Measurements from ENCODE around the gene NRG2.

Gene NRG2

DNA sequence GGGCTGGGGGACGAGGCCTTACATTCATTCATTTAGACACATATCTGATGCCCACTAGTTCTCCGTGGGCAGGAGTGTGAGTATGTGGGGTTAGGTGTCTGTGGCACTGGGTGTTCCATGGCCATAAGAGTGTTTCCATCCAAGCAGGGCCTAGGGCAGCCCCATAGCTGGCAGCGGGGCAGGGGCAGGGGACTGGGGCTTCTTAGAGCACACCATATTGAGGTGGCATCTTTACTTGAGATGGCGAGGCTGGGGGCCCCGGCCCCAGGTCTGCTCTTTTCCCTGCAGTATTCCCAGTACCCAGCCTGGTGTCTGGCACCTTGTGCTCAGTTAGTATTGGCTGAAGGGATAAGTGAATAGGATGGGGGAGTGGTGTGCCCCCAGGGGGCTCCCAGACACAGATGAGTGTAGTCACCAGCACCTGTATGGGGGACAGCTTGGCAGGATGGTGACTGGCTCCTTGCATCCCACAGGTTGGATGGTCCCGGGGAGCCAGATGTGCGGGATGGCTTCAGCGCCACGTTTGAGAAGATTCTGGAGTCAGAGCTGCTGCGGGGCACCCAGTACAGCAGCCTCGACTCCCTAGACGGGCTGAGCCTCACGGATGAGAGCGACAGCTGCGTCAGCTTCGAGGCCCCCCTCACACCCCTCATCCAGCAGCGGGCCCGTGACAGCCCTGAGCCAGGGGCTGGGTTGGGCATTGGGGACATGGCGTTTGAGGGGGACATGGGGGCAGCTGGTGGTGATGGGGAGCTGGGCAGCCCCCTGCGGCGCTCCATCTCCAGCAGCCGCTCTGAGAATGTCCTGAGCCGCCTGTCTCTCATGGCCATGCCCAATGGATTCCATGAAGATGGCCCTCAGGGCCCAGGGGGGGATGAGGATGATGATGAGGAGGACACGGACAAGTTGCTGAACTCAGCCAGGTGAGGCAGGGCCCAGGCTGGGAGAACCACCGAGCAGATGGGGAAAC is 230.0 kb downstream of the NRG2 start:
- no peak overlapping the region for H3K27ac ChIP-seq (ENCODE audit: low read length)
- H3K27me3 ChIP-seq (ENCODE audit: insufficient read depth, low read length), result no peaks in the 10 kb centered on the region; the same call in 1 of the 2 replicates
- H3K4me1 ChIP-seq (ENCODE audit: insufficient read depth, low read length), result no peaks in the 10 kb centered on the region

DNA sequence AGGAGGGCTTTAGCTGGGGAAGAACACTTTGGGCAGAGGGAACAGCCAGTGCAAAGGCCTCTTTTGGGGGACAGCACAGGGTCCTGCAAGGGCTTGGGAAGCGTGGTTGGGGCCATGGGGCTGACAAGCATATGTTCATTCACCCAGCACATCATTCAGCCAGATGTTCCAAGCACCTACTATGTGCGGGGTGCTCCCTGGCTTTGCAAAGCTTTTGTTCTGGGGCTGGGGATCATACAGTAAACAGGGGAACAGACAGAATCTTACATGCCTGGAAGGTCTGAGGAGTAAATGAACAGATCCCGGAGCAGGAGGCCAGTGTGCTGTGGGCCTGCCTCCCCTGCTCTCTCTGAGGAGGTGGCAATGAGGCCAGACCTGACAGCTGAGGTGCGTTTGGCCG is 230.8 kb downstream of the NRG2 start:
- H3K9me3 ChIP-seq (ENCODE audit: insufficient read depth, low read depth, low read length), result no peaks in the 10 kb centered on the region
- no peaks in the 10 kb centered on the region for H3K36me3 ChIP-seq (ENCODE audit: insufficient read depth, low read depth, low read length)
- H3K4me1 ChIP-seq (ENCODE audit: insufficient read depth, low read length), result no peaks in the 10 kb centered on the region
- H3K9ac ChIP-seq (ENCODE audit: low read depth, low read length), result no peak overlapping the region
- no peak overlapping the region for H3K4me3 ChIP-seq (ENCODE audit: low read length)
- no peaks in the 10 kb centered on the region; the same call in 1 of the 2 replicates for H3K27me3 ChIP-seq (ENCODE audit: insufficient read depth, low read length)
- H3K27ac ChIP-seq (ENCODE audit: low read length), result no peak overlapping the region

More for the DNA sequence above, 230.0 kb downstream of the NRG2 start:
- H3K4me3 ChIP-seq (ENCODE audit: low read length), result no peak overlapping the region
- no peak overlapping the region for H3K9ac ChIP-seq (ENCODE audit: low read depth, low read length)
- no peaks in the 10 kb centered on the region for H3K9me3 ChIP-seq (ENCODE audit: insufficient read depth, low read depth, low read length)
- H3K36me3 ChIP-seq (ENCODE audit: insufficient read depth, low read depth, low read length), result no peaks in the 10 kb centered on the region

DNA sequence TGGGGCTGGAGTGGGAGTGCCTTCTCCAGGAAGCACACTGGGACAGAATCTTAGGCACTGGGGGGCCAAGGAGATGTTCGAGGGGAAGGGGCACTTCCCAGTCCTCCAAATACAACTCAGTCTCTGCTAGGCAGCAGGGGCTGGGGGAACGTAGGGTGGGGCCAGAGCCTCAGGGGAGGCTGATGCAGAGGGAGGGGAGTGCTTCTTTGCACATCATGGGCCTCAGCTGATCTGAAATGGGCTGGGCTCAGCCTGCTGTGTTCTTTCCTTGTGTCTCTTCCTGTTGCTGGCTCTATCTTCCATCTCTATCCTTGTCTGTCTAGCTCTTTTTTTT is 231.9 kb downstream of the NRG2 start:
- H3K27me3 ChIP-seq (ENCODE audit: insufficient read depth, low read length), result no peaks in the 10 kb centered on the region; the same call in 1 of the 2 replicates
- H3K9me3 ChIP-seq (ENCODE audit: insufficient read depth, low read depth, low read length), result no peaks in the 10 kb centered on the region
- no peaks in the 10 kb centered on the region for H3K4me1 ChIP-seq (ENCODE audit: insufficient read depth, low read length)

DNA sequence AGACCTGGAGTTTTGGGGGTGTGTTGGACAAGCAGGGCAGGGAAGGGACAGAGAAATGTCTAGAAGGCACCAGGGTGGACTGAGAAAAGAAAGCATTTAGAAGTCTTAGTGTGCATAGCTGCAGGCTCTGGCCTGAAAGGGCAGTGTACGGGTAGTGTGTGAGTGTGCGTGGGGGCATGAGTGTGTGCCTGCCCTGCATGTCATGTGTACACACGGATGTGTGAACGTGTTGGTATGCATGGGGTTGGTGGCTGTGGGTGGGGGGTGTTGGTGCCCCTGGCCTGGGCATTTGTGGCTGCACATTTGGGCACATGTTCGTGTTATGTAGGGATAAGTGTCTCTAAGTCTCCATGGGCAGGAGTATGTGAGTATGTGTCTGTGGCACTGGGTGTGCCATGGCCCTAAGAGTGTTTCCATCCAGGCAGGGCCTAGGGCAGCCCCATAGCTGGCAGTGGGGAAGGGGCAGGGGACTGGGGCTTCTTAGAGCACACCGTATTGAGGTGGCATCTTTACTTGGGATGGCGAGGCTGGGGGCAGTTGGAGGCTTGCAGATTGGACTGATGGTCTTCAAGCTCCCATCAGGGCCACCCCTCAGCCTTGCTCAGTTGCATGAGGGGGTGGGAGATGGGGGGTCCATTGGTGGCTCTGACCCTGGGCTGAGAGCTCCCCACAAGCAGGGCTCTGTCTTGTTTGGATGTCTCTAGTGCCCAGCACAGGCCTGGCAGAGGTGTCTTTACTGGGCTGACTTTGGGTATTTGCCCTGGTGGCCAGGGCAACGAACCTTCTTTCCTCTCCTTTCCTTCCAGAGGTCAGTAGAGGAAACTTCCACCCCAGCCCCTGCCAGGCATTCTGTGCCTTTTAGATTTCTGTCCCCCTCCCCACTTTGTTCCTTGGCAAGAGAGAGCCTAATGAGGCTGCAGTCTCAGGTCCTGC is 232.5 kb downstream of the NRG2 start:
- Histone ChIP-seq H3K27ac (ENCODE audit: low read length) (no peak overlapping the region), H3K4me1 (ENCODE audit: insufficient read depth, low read length) (no peaks in the 10 kb centered on the region), H3K9ac (ENCODE audit: low read depth, low read length) (no peak overlapping the region), H3K36me3 (ENCODE audit: insufficient read depth, low read depth, low read length) (no peaks in the 10 kb centered on the region), H3K27me3 (ENCODE audit: insufficient read depth, low read length) (no peaks in the 10 kb centered on the region; the same call in 1 of the 2 replicates), H3K4me3 (ENCODE audit: low read length) (no peak overlapping the region), H3K9me3 (ENCODE audit: insufficient read depth, low read depth, low read length) (no peaks in the 10 kb centered on the region)

More for the DNA sequence above, 231.9 kb downstream of the NRG2 start:
- H3K4me3 ChIP-seq (ENCODE audit: low read length), result no peak overlapping the region
- H3K36me3 ChIP-seq (ENCODE audit: insufficient read depth, low read depth, low read length), result no peaks in the 10 kb centered on the region
- H3K27ac ChIP-seq (ENCODE audit: low read length), result no peak overlapping the region
- H3K9ac ChIP-seq (ENCODE audit: low read depth, low read length), result no peak overlapping the region

DNA sequence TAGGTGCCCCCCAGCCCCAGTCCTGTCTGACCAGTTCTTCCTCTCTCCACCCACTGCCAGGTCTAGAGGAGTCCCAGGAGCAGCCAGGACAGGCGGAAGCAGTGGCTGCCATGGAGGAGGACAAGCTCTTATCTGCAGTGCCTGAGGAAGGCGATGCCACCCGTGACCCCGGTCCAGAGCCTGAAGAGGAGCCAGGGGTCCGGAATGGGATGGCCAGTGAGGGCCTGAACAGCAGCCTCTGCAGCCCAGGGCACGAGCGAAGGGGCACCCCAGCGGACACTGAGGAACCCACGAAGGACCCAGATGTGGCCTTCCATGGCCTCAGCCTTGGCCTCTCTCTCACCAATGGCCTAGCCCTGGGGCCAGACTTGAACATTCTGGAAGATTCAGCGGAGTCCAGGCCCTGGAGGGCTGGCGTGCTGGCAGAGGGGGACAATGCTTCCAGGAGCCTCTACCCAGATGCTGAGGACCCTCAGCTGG is 233.7 kb downstream of the NRG2 start:
- Histone ChIP-seq H3K27ac (ENCODE audit: low read length) (no peak overlapping the region), H3K4me1 (ENCODE audit: insufficient read depth, low read length) (no peaks in the 10 kb centered on the region), H3K27me3 (ENCODE audit: insufficient read depth, low read length) (peaks cover 2% of the 10 kb centered on the region; the same call in 1 of the 2 replicates), H3K9ac (ENCODE audit: low read depth, low read length) (no peak overlapping the region), H3K4me3 (ENCODE audit: low read length) (no peak overlapping the region), H3K36me3 (ENCODE audit: insufficient read depth, low read depth, low read length) (no peaks in the 10 kb centered on the region), H3K9me3 (ENCODE audit: insufficient read depth, low read depth, low read length) (no peaks in the 10 kb centered on the region)

DNA sequence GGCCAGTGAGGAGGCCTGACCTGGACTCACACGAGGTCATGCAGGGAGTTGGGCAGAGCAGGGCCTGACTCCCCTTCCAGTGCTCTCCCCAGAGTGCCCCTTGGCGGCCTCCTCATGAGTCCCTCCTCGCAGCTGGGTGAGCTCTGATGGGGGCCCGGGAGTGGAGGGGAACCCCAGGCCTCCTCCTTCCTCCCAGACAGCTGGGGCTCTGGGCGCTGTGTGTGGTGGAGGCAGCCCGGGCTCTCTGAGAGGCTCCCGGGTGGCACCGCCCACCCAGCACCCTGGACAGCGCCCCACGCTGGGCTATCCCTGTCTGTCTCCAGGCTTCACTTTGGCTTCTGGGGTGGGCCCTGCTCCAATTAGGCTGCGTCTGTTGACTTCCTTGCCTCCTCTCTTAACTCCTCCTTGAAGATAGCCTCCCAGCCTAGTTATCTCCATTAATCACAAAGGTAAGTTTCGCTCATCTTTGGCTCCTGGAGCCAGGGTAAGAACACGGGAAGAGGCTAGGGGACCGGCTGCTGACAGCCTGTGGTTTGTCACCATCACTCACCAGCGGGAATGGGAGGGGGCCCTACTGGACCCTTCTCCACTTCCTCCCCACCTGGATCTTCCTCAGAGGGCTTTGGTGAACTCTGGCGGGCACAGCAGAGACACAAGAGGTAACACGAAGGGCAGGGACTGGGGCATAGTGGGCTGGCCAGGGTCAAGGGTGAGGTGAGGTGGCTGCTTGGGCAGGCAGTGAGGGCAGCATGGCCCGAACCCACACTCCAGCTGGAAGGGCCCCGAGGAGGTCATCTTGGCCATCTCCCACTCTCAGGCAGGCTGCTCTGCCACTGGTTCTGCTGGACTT is 234.4 kb downstream of the NRG2 start:
- Histone ChIP-seq H3K36me3 (ENCODE audit: insufficient read depth, low read depth, low read length) (no peaks in the 10 kb centered on the region), H3K27ac (ENCODE audit: low read length) (no peak overlapping the region), H3K4me1 (ENCODE audit: insufficient read depth, low read length) (no peaks in the 10 kb centered on the region), H3K9ac (ENCODE audit: low read depth, low read length) (no peak overlapping the region), H3K27me3 (ENCODE audit: insufficient read depth, low read length) (peaks cover 8% of the 10 kb centered on the region; the same call in 1 of the 2 replicates), H3K9me3 (ENCODE audit: insufficient read depth, low read depth, low read length) (no peaks in the 10 kb centered on the region), H3K4me3 (ENCODE audit: low read length) (no peak overlapping the region)

DNA sequence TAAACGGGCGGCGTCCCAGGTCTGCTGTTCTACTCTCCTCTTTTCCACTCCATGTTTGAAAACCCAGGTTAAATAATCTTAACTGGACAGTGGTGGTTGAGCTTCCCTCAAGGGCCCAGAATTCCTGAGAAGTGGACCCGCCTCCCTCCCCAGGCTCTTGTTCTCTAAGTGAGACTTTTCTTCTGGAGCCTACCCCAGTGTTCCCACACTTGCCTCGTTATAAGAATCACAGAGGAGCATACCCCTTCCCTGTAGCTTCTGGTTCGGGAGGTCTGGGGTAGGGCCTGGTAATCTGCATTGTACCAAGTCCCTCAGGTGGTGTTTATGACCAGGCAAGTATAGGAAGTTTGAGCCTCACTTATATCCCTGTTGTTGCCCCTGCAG is 235.5 kb downstream of the NRG2 start:
- Histone ChIP-seq H3K27me3 (ENCODE audit: insufficient read depth, low read length) (peaks cover 19% of the 10 kb centered on the region; the same call in 1 of the 2 replicates), H3K9me3 (ENCODE audit: insufficient read depth, low read depth, low read length) (no peaks in the 10 kb centered on the region), H3K27ac (ENCODE audit: low read length) (no peak overlapping the region), H3K36me3 (ENCODE audit: insufficient read depth, low read depth, low read length) (no peaks in the 10 kb centered on the region), H3K4me1 (ENCODE audit: insufficient read depth, low read length) (no peaks in the 10 kb centered on the region), H3K4me3 (ENCODE audit: low read length) (no peak overlapping the region), H3K9ac (ENCODE audit: low read depth, low read length) (no peak overlapping the region)

DNA sequence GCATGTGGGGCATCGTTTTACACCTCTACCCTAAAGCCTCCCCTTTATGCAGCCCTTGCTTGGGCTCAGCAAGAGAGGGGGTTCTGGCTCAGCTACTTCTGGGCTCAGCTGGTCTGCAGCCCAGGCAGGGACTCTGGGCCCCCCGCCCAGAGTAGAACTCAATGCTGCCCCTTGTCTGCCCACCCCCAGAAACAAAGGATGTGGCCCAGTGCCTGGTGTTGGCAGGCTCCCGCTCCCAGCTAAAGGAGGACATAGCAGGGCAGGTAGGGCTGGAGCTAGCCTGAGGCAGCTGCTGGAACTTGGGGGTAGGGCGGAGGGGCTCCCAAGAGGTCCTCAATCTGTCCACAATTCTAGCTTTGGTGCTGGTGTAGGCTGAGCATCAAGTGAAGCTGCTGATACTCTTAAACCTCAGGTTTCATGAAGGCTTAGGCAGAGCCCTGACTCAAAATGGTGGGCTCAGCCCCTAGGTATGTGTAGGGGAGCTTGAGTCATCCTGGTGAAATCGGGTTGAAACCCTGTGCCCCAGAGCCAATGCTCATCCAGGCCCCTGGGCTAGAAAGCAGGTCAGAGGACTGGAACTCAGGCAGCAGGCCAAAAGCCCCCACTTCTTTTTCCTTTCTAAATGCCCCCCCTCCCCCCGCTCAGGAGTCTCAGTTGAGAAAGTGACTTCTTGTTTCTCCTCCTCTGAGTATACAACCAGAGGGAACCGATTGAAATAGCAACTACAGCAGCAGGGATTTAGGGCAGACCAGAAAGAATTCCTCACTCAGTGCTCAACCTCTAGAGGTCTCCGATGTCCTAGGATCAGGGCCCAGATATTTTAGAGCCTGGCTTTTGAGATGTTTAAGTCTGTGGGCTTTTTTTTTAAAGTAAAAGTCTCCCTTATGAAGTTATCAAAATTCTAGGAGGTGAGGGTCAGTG is 236.1 kb downstream of the NRG2 start:
- H3K9ac ChIP-seq (ENCODE audit: low read depth, low read length), result no peak overlapping the region
- no peaks in the 10 kb centered on the region for H3K4me1 ChIP-seq (ENCODE audit: insufficient read depth, low read length)
- H3K36me3 ChIP-seq (ENCODE audit: insufficient read depth, low read depth, low read length), result no peaks in the 10 kb centered on the region
- H3K4me3 ChIP-seq (ENCODE audit: low read length), result no peak overlapping the region
- H3K27ac ChIP-seq (ENCODE audit: low read length), result no peak overlapping the region
- no peaks in the 10 kb centered on the region for H3K9me3 ChIP-seq (ENCODE audit: insufficient read depth, low read depth, low read length)
- peaks cover 26% of the 10 kb centered on the region; the same call in 1 of the 2 replicates for H3K27me3 ChIP-seq (ENCODE audit: insufficient read depth, low read length)

DNA sequence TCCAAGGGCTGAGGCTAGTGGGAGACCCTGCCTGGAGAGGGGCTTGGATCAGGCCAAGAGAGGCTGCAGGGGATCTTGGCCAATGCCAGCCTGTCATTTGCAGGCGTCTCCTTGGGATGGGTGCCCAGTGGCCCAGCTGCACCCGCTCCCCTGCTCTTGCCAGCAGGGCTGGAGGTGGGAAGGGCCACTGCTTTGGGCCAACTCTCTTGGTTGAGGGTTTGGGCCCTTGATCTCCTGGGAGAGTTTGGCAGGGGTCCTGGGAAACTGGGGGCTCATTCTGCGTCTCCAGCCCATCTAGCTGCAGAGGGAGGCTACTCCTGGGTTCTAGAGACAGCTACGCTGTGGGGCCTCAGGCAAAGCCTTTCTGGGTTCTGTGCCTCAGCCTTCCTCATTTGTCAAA is 237.0 kb downstream of the NRG2 start:
- Histone ChIP-seq H3K9me3 (ENCODE audit: insufficient read depth, low read depth, low read length) (no peaks in the 10 kb centered on the region), H3K36me3 (ENCODE audit: insufficient read depth, low read depth, low read length) (no peaks in the 10 kb centered on the region), H3K27ac (ENCODE audit: low read length) (no peak overlapping the region), H3K4me3 (ENCODE audit: low read length) (no peak overlapping the region), H3K9ac (ENCODE audit: low read depth, low read length) (no peak overlapping the region), H3K4me1 (ENCODE audit: insufficient read depth, low read length) (no peaks in the 10 kb centered on the region), H3K27me3 (ENCODE audit: insufficient read depth, low read length) (peaks cover 34% of the 10 kb centered on the region)

DNA sequence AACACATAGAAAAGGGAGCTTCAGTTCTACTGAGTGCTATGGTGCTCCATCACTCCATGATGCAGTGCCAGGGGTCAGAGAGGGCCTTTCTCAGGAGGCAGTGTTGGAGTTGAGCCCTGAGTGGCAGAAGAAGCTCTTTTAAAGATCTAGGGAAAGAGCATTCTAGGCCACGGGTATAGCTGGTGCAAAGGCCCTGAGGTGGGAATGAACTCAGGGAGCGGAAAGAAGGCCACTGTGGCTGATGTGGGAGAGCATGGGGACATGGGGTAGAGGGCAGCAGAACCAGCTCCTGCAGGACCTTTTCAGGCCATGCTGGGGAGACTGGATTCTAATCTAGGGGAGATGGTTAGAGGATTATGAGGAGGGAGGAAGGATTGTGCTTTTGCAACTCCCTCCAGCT is 237.6 kb downstream of the NRG2 start:
- H3K9ac ChIP-seq (ENCODE audit: low read depth, low read length), result no peak overlapping the region
- no peaks in the 10 kb centered on the region for H3K4me1 ChIP-seq (ENCODE audit: insufficient read depth, low read length)
- no peak overlapping the region for H3K27ac ChIP-seq (ENCODE audit: low read length)
- H3K4me3 ChIP-seq (ENCODE audit: low read length), result no peak overlapping the region
- peaks cover 39% of the 10 kb centered on the region for H3K27me3 ChIP-seq (ENCODE audit: insufficient read depth, low read length)
- no peaks in the 10 kb centered on the region for H3K9me3 ChIP-seq (ENCODE audit: insufficient read depth, low read depth, low read length)
- H3K36me3 ChIP-seq (ENCODE audit: insufficient read depth, low read depth, low read length), result no peaks in the 10 kb centered on the region
